GM19467 (cell line): ENCODE measurements around the gene RPS6KA5.
"Not testable (repeated sequence)": the region's sequence is repeated elsewhere in the genome, so short reads cannot be mapped to it uniquely, and the experiment has no call there.

Source experiments
- ATAC-seq: cut with Tn5 transposase; IDR thresholded peaks from one replicate; pipeline ENCODE4 v1.9.1; 2021; ENCODE audit warnings: mild to moderate bottlenecking, moderate library complexity; ENCODE audit not compliant: unreplicated experiment

RPS6KA5 gene

GRCh38 chr14:90839889-90840266 is 220.6 kb downstream of the RPS6KA5 start:
- ATAC-seq, result no peak

GRCh38 chr14:90839024-90839888 is 221.2 kb downstream of the RPS6KA5 start:
- no peak for ATAC-seq

GRCh38 chr14:90838531-90838930 is 221.9 kb downstream of the RPS6KA5 start:
- not testable (repeated sequence) for ATAC-seq

GRCh38 chr14:90837355-90837754 is 223.1 kb downstream of the RPS6KA5 start:
- no peak for ATAC-seq

GRCh38 chr14:90836692-90837063 is 223.8 kb downstream of the RPS6KA5 start:
- ATAC-seq, result no peak

GRCh38 chr14:90831821-90832220 is 228.6 kb downstream of the RPS6KA5 start:
- ATAC-seq, result no peak

- ATAC-seq, result no peak
These were observed 229.3 kb downstream of the RPS6KA5 start for GRCh38 chr14:90830931-90831701.

- ATAC-seq, result no peak
These were observed 230.8 kb downstream of the RPS6KA5 start for GRCh38 chr14:90829677-90830076.

- ATAC-seq, result peak; percentile 43
These were observed 231.6 kb downstream of the RPS6KA5 start for GRCh38 chr14:90828642-90829487.

GRCh38 chr14:90827919-90828610 is 232.4 kb downstream of the RPS6KA5 start:
- ATAC-seq, result peak; percentile 98

GRCh38 chr14:90823542-90823941 is 236.9 kb downstream of the RPS6KA5 start:
- not testable (repeated sequence) for ATAC-seq

GRCh38 chr14:90820958-90821357 is 239.5 kb downstream of the RPS6KA5 start:
- ATAC-seq, result no peak

GRCh38 chr14:90819734-90820393 is 240.6 kb downstream of the RPS6KA5 start:
- no peak for ATAC-seq

GRCh38 chr14:90818715-90819114 is 241.7 kb downstream of the RPS6KA5 start:
- ATAC-seq, result no peak

GRCh38 chr14:90816681-90817436 is 243.6 kb downstream of the RPS6KA5 start:
- ATAC-seq, result no peak

- peak; percentile 60 for ATAC-seq
These were observed 244.4 kb downstream of the RPS6KA5 start, which contains the start of gene TTC7B for GRCh38 chr14:90815822-90816662. Gene TTC7B (minus strand): TSS chr14:90816430. CDS start chr14:90816295, 135 bp downstream.

- ATAC-seq, result no peak
These were observed 244.9 kb downstream of the RPS6KA5 start for GRCh38 chr14:90815572-90815821.

- no peak for ATAC-seq
These were observed 245.5 kb downstream of the RPS6KA5 start for GRCh38 chr14:90814806-90815571.
